SK-N-SH (cell line): Measurements from ENCODE around the gene ARID1A.

Experiments
- EZH2phosphoT487 ChIP-seq: fragments of 200-600 bp; sonication (generic); IDR thresholded peaks from 2 replicates; pipeline ENCODE4 v1.6.1; 2017; ENCODE audit warnings: low read depth, mixed run types, mild to moderate bottlenecking, antibody characterized with exemption, moderate library complexity, borderline replicate concordance
- NFIC ChIP-seq: IDR thresholded peaks from 2 replicates; pipeline ENCODE4 v1.4.0; 2012; ENCODE audit warnings: borderline replicate concordance
- RAD21 ChIP-seq: IDR thresholded peaks from 2 replicates; pipeline ENCODE4 v1.6.1; 2012; ENCODE audit warnings: mild to moderate bottlenecking, low read length
- RFX5 ChIP-seq: IDR thresholded peaks from 2 replicates; pipeline ENCODE4 v1.6.1; 2012; ENCODE audit warnings: mild to moderate bottlenecking, improper control_type of control experiment, low read length
- SIN3A ChIP-seq: IDR thresholded peaks from 2 replicates; pipeline ENCODE4 v1.6.1; 2012; ENCODE audit warnings: low read depth, mild to moderate bottlenecking, low read length, moderate library complexity, borderline replicate concordance
- USF2 ChIP-seq: fragments of 150-350 bp; IDR thresholded peaks from 2 replicates; pipeline ENCODE4 v1.6.1; 2017; ENCODE audit warnings: antibody characterized with exemption, low read length, low read depth, borderline replicate concordance
- YY1 ChIP-seq: IDR thresholded peaks from 2 replicates; pipeline ENCODE4 v1.4.0; 2012; ENCODE audit warnings: low read depth, mild to moderate bottlenecking
- TF ChIP-seq, protein P1 (sequence below): fragments of 200-600 bp; sonication (generic); IDR thresholded peaks from 2 replicates; pipeline ENCODE4 v1.6.1; 2017; ENCODE audit warnings: antibody characterized with exemption, mild to moderate bottlenecking, moderate library complexity
- TF ChIP-seq, protein P2 (sequence below): fragments of 150-350 bp; IDR thresholded peaks from 2 replicates; pipeline ENCODE4 v1.6.1; 2016; ENCODE audit warnings: mild to moderate bottlenecking, low read depth, low read length

DNA sequence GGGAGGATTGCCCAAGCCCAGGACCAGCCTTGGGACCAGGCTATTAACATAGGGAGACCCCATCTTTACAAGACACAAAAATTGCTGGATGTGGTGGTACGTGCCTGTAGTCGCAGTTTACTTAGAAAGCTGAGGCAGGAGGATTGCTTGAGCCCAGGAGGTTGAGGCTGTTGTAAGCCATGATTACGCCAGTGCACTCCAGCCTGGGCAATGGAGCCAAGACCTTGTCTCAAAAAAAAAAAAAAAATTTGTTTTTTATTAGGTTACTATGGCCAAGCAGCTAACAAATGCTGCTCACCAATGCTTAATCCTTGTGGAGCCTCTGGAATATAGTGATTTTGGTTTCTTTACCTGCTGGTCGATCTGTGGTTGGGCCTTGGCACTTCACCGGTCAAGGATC lies 8.8 kb downstream of the ARID1A start:
- TF ChIP-seq YY1 (no peak), RAD21 (no peak), EZH2phosphoT487 (no peak), RFX5 (no peak), SIN3A (no peak), NFIC (no peak), USF2 (no peak)
- TF ChIP-seq, protein P1, sequence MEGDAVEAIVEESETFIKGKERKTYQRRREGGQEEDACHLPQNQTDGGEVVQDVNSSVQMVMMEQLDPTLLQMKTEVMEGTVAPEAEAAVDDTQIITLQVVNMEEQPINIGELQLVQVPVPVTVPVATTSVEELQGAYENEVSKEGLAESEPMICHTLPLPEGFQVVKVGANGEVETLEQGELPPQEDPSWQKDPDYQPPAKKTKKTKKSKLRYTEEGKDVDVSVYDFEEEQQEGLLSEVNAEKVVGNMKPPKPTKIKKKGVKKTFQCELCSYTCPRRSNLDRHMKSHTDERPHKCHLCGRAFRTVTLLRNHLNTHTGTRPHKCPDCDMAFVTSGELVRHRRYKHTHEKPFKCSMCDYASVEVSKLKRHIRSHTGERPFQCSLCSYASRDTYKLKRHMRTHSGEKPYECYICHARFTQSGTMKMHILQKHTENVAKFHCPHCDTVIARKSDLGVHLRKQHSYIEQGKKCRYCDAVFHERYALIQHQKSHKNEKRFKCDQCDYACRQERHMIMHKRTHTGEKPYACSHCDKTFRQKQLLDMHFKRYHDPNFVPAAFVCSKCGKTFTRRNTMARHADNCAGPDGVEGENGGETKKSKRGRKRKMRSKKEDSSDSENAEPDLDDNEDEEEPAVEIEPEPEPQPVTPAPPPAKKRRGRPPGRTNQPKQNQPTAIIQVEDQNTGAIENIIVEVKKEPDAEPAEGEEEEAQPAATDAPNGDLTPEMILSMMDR, result no peak
- TF ChIP-seq, protein P2, sequence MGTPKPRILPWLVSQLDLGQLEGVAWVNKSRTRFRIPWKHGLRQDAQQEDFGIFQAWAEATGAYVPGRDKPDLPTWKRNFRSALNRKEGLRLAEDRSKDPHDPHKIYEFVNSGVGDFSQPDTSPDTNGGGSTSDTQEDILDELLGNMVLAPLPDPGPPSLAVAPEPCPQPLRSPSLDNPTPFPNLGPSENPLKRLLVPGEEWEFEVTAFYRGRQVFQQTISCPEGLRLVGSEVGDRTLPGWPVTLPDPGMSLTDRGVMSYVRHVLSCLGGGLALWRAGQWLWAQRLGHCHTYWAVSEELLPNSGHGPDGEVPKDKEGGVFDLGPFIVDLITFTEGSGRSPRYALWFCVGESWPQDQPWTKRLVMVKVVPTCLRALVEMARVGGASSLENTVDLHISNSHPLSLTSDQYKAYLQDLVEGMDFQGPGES, result no peak
